Caco-2 (cell line): ENCODE results near the gene BCL6. TPM values are rescaled to one million over a fixed set of nuclear protein-coding genes. Genes with fewer than 3 reads are reported as not detected.

Experiments used
- BruUV-seq: library from RNA; stranded (reverse); fragments of 400-500 nt; replicated peaks from 2 replicates; lab custom pipeline; 2021; lab: Mats Ljungman, UMichigan
- CTCF ChIA-PET: fragments of 300-600 bp; sonication (Branson Sonifier 250); formaldehyde crosslinking; loops from one replicate; lab custom pipeline; 2022; ENCODE audit warnings: antibody characterized with exemption; lab: Charles Lee
- POLR2A ChIA-PET: fragments of 300-600 bp; sonication (Branson Sonifier 250); formaldehyde crosslinking; loops from one replicate; lab custom pipeline; 2022; ENCODE audit warnings: antibody characterized with exemption; lab: Charles Lee
- DNase-seq, 2 experiments: peaks; one replicate each; pipeline versions ENCODE4 v3.0.0 to v3.0.0-alpha.2; 2020 to 2022
- H3K27me3 ChIP-seq: replicated peaks from 2 replicates; pipeline ENCODE4 v1.6.0; 2011; ENCODE audit warnings: low read length; ENCODE audit not compliant: control insufficient read depth, insufficient read depth
- H3K36me3 ChIP-seq: 2 replicates; pipeline ENCODE4 v1.5.1; 2011; ENCODE audit warnings: low read length; ENCODE audit not compliant: control insufficient read depth, insufficient read depth
- H3K4me1 ChIP-seq: fragments of 250-450 bp; sonication (Bioruptor Pico); 2 replicates; pipeline ENCODE4 v1.5.1; 2020; ENCODE audit warnings: mild to moderate bottlenecking
- H3K4me3 ChIP-seq: 2 replicates; pipeline ENCODE4 v1.5.1; 2011; ENCODE audit warnings: low read depth, mild to moderate bottlenecking, control low read depth, low read length
- H3K9me3 ChIP-seq: fragments of 250-450 bp; sonication (Bioruptor Pico); 2 replicates; pipeline ENCODE4 v1.5.1; 2020; ENCODE audit warnings: mild to moderate bottlenecking, moderate library complexity
- H3K27ac Mint-ChIP-seq: one replicate; pipeline ENCODE4 v1.8.0; 2022; ENCODE audit warnings: mixed read lengths; ENCODE audit not compliant: unreplicated experiment
- H3K27me3 Mint-ChIP-seq: one replicate; pipeline ENCODE4 v1.8.0; 2022; ENCODE audit warnings: mixed read lengths; ENCODE audit not compliant: insufficient read depth, unreplicated experiment
- H3K36me3 Mint-ChIP-seq: one replicate; pipeline ENCODE4 v1.8.0; 2022; ENCODE audit warnings: mild to moderate bottlenecking, mixed read lengths; ENCODE audit not compliant: insufficient read depth, unreplicated experiment
- H3K4me1 Mint-ChIP-seq: one replicate; pipeline ENCODE4 v1.8.0; 2022; ENCODE audit warnings: low read depth, mixed read lengths; ENCODE audit not compliant: unreplicated experiment
- H3K4me3 Mint-ChIP-seq: one replicate; pipeline ENCODE4 v1.8.0; 2022; ENCODE audit warnings: mild to moderate bottlenecking, moderate library complexity, mixed read lengths; ENCODE audit not compliant: unreplicated experiment
- H3K9me3 Mint-ChIP-seq: one replicate; pipeline ENCODE4 v1.8.0; 2022; ENCODE audit warnings: mixed read lengths; ENCODE audit not compliant: unreplicated experiment
- intact Hi-C: fragments of 100-400 bp; cut with micrococcal nuclease; formaldehyde crosslinking; loops from one replicate; pipeline ENCODE4 v1.10.0; 2022; ENCODE audit not compliant: unreplicated experiment
- total RNA-seq: library from RNA; stranded (reverse); gene quantifications from 2 replicates; pipeline ENCODE4 v1.2.3, GENCODE V29; 2022
- TF ChIP-seq, protein P1 (sequence below), 2 experiments: fragments of 200-600 bp in 1 of 2; IDR thresholded peaks; 1 replicate in 1 of 2; 2 replicates in 1 of 2; pipeline versions ENCODE4 v1.5.1 to v1.8.0; 2011 to 2022; ENCODE audit warnings: antibody characterized with exemption in 1 of 2, control low read depth in 1 of 2, inconsistent platforms in 1 of 2, low read depth in 1 of 2, low read length in 1 of 2, mild to moderate bottlenecking in 1 of 2, moderate library complexity in 1 of 2; ENCODE audit not compliant: insufficient read depth in 1 of 2, severe bottlenecking in 1 of 2, unreplicated experiment in 1 of 2

BCL6 gene
- total RNA-seq, 1 experiment from 2014 or later = 40.4 TPM

DNA sequence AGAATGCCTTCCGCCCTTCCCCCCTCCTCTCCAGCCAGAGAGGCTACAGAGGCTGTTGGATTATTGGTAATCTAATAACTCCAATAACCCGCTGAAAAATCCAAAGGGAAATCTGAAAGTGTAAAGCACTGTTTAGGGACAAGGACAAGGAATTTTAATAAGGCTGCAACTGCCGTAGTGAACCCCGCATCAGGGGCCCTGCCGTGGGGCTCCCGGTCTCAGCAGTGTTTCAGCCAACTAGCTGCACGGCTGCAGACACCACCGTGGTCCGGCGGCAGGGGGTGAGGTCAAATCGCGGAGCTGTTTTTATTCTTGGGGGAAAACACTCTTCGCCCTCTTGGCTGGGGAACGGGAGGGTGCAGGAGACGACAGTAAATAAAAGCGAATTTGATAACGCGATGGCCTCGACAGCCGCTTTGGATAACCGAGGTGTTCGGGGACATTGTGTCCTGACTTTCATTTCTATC, 6.1 kb downstream of the BCL6 start:
- DNase-seq = no peak
- ChIA-PET CTCF (interaction anchor here (0.7 to 2.3 kb wide), 5 partner anchors 11 to 1215 kb away, joined by 3 to 18 read pairs (median 4); no protein-coding TSS in a partner anchor), POLR2A (interaction anchor here (0.9 kb wide), 1 partner anchor 71 kb away, joined by 4 read pairs; no protein-coding TSS in a partner anchor)
- H3K4me3 ChIP-seq = peak overlapping the region; percentile 34
- TF ChIP-seq, protein P1, sequence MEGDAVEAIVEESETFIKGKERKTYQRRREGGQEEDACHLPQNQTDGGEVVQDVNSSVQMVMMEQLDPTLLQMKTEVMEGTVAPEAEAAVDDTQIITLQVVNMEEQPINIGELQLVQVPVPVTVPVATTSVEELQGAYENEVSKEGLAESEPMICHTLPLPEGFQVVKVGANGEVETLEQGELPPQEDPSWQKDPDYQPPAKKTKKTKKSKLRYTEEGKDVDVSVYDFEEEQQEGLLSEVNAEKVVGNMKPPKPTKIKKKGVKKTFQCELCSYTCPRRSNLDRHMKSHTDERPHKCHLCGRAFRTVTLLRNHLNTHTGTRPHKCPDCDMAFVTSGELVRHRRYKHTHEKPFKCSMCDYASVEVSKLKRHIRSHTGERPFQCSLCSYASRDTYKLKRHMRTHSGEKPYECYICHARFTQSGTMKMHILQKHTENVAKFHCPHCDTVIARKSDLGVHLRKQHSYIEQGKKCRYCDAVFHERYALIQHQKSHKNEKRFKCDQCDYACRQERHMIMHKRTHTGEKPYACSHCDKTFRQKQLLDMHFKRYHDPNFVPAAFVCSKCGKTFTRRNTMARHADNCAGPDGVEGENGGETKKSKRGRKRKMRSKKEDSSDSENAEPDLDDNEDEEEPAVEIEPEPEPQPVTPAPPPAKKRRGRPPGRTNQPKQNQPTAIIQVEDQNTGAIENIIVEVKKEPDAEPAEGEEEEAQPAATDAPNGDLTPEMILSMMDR (IDR thresholded peaks at IDR 0.05; ENCODE audit: insufficient read depth in 1 of 2, low read depth in 1 of 2, low read length in 1 of 2, severe bottlenecking in 1 of 2, unreplicated experiment in 1 of 2) = peak in 1 of 2 experiments; percentile 5
- H3K27me3 ChIP-seq = no peaks in the 10 kb centered on the region
- H3K4me1 ChIP-seq = peaks cover 13% of the 10 kb centered on the region; the same call in 1 of the 2 replicates
- Mint-ChIP-seq H3K9me3 (no peaks in the 10 kb centered on the region), H3K4me1 (peaks cover 5% of the 10 kb centered on the region), H3K27ac (peak overlapping the region; percentile 52), H3K4me3 (peak overlapping the region; percentile 73), H3K36me3 (peaks cover 27% of the 10 kb centered on the region), H3K27me3 (no peaks in the 10 kb centered on the region)
- intact Hi-C loops = loop anchor here (1.0 to 5.0 kb wide), 2 partner anchors 1215 to 1303 kb away; no protein-coding TSS in a partner anchor
- BruUV-seq = no TSS peak
- H3K36me3 ChIP-seq = peaks cover 2% of the 10 kb centered on the region; the same call in 1 of the 2 replicates
- no peaks in the 10 kb centered on the region for H3K9me3 ChIP-seq

GRCh38 chr3:187738331-187739093, 6.8 kb downstream of the BCL6 start:
- CTCF ChIA-PET = interaction anchor here (0.6 to 2.3 kb wide), 8 partner anchors 12 to 1215 kb away, joined by 3 to 18 read pairs (median 4); no protein-coding TSS in a partner anchor
- TF ChIP-seq, protein P1 (IDR thresholded peaks at IDR 0.05; ENCODE audit: insufficient read depth in 1 of 2, low read depth in 1 of 2, low read length in 1 of 2, severe bottlenecking in 1 of 2, unreplicated experiment in 1 of 2) = peak; percentile 55 to 63
- intact Hi-C loops = loop anchor here (1.0 to 5.0 kb wide), 2 partner anchors 1216 to 1304 kb away; no protein-coding TSS in a partner anchor

DNA sequence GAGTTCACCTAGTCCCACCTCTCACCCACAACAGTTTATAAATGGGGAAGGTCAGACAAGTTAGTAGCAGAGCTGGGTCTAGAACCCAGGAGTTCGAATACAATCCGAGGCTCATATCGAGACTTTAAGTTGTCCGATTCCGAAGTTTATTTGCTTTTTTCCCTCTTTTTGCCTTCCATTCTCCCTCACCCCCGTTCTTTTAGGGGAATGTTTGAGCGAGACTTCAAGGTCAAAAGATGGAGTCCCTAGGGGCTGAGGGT, 7.3 kb downstream of the BCL6 start:
- BruUV-seq = no TSS peak
- Histone ChIP-seq H3K4me3 (peak overlapping the region; percentile 0), H3K4me1 (peaks cover 13% of the 10 kb centered on the region; the same call in 1 of the 2 replicates), H3K36me3 (peaks cover 6% of the 10 kb centered on the region), H3K9me3 (no peaks in the 10 kb centered on the region), H3K27me3 (no peaks in the 10 kb centered on the region)
- ChIA-PET POLR2A (no interaction called here), CTCF (interaction anchor here (0.9 kb wide), 1 partner anchor 1213 kb away, joined by 3 read pairs; no protein-coding TSS in a partner anchor)
- intact Hi-C loops = loop anchor here (5.0 kb wide), 1 partner anchor 1304 kb away; no protein-coding TSS in a partner anchor
- Mint-ChIP-seq H3K27me3 (no peaks in the 10 kb centered on the region), H3K9me3 (no peaks in the 10 kb centered on the region), H3K4me1 (peaks cover 5% of the 10 kb centered on the region), H3K36me3 (peaks cover 37% of the 10 kb centered on the region), H3K4me3 (peak overlapping the region; percentile 73), H3K27ac (no peak overlapping the region)
- TF ChIP-seq, protein P1 (IDR thresholded peaks at IDR 0.05; ENCODE audit: insufficient read depth in 1 of 2, low read depth in 1 of 2, low read length in 1 of 2, severe bottlenecking in 1 of 2, unreplicated experiment in 1 of 2) = no peak
- DNase-seq = no peak

More at GRCh38 chr3:187738331-187739093, 6.8 kb downstream of the BCL6 start:
- POLR2A ChIA-PET = no interaction called here
- no peaks in the 10 kb centered on the region for H3K27me3 Mint-ChIP-seq
- peaks cover 3% of the 10 kb centered on the region for H3K36me3 ChIP-seq
- BruUV-seq = no TSS peak
- no peaks in the 10 kb centered on the region for H3K9me3 Mint-ChIP-seq
- peak; percentile 75 to 80 for DNase-seq
- H3K36me3 Mint-ChIP-seq = peaks cover 33% of the 10 kb centered on the region
- peaks cover 13% of the 10 kb centered on the region; the same call in 1 of the 2 replicates for H3K4me1 ChIP-seq
- no peaks in the 10 kb centered on the region for H3K9me3 ChIP-seq
- no peak overlapping the region for H3K27ac Mint-ChIP-seq
- H3K4me3 ChIP-seq = peak overlapping the region; percentile 0
- H3K4me3 Mint-ChIP-seq = peak overlapping the region; percentile 73
- H3K4me1 Mint-ChIP-seq = peaks cover 5% of the 10 kb centered on the region
- H3K27me3 ChIP-seq = no peaks in the 10 kb centered on the region
